Activated CD4-positive, alpha-beta T cell treated with anti-CD3 and anti-CD28 coated beads, Interleukin-2, amount 10 ng/mL, durations not matched to agents 7 days and 5 days (primary cell): Measurements from ENCODE around the gene DNLZ. TPM values are rescaled to one million over a fixed set of nuclear protein-coding genes. Genes with fewer than 3 reads are reported as not detected.

ENCODE experiments used
- total RNA-seq, 2 experiments: library from RNA; stranded (reverse); gene quantifications; one replicate each; pipeline ENCODE4 v1.2.3, GENCODE V29; 2021

The DNLZ gene
- total RNA-seq, 2 experiments from 2014 or later, result 13.1 to 14.6 TPM

Other genes starting within 250 kb of the DNLZ start
- 10 to 100 TPM; 50.2 to 56.4 TPM for gene TMEM250, start 244.9 kb downstream of the DNLZ start, total RNA-seq
- gene LHX3, start 158.6 kb downstream of the DNLZ start, total RNA-seq, result not detected
- 10 to 100 TPM; 13.7 to 14.0 TPM for gene QSOX2, start 117.9 kb downstream of the DNLZ start, total RNA-seq
- gene CCDC187, start 59.6 kb downstream of the DNLZ start, total RNA-seq, result not detected
- gene GPSM1, start 36.2 kb downstream of the DNLZ start, total RNA-seq, result 1 to 10 TPM; 2.7 to 2.9 TPM
- under 1 TPM; 0.44 to 0.69 TPM for gene CARD9, start 9.9 kb upstream of the DNLZ start, total RNA-seq
- gene SNAPC4, start 36.4 kb upstream of the DNLZ start, total RNA-seq, result 10 to 100 TPM in 1 of 2 experiments, 1 to 10 TPM in 1; 9.4 to 10.8 TPM
- gene ENTR1, start 46.9 kb upstream of the DNLZ start, total RNA-seq, result 10 to 100 TPM; 59.2 to 62.3 TPM
- gene PMPCA, start 46.9 kb upstream of the DNLZ start, total RNA-seq, result 10 to 100 TPM; 52.9 to 58.8 TPM
- gene INPP5E, start 76.1 kb upstream of the DNLZ start, total RNA-seq, result 10 to 100 TPM; 16.5 to 18.5 TPM
- gene SEC16A, start 119.3 kb upstream of the DNLZ start, total RNA-seq, result 10 to 100 TPM; 72.1 to 74.5 TPM
- 10 to 100 TPM; 73.6 to 74.4 TPM for gene NOTCH1, start 182.3 kb upstream of the DNLZ start, total RNA-seq